ENCODE results near the gene ZNF281. TPM values are rescaled to one million over a fixed set of nuclear protein-coding genes. Genes with fewer than 3 reads are reported as not detected.

Gene ZNF281
- total RNA-seq (ENCODE audit: low replicate concordance) = 42.6 and 47.1 TPM in 2 replicates

- Histone ChIP-seq H3K4me1 (peaks cover 33% of the 10 kb centered on the region), H3K79me2 (ENCODE audit: low read depth) (peaks cover 59% of the 10 kb centered on the region), H3K9me3 (ENCODE audit: low read depth) (no peaks in the 10 kb centered on the region), H3F3A (ENCODE audit: low read depth) (peaks cover 23% of the 10 kb centered on the region), H3K9ac (peak within 1 kb of the TSS; percentile 77), H4K20me1 (ENCODE audit: low read depth) (peaks cover 43% of the 10 kb centered on the region), H3K4me3 (peak within 1 kb of the TSS; percentile 86), H2AFZ (replicated peaks) (peak within 1 kb of the TSS; percentile 98), H3K4me2 (peak within 1 kb of the TSS; percentile 85), H3K27ac (no peak within 1 kb of the TSS), H3K27me3 (no peaks in the 10 kb centered on the region), H3K36me3 (peaks cover 15% of the 10 kb centered on the region)
- Mint-ChIP-seq H3K27me3 (ENCODE audit: insufficient read depth, low read depth) (peaks cover 5% of the 10 kb centered on the region), H3K4me3 (peak within 1 kb of the TSS; percentile 99), H3K27ac (peak within 1 kb of the TSS; percentile 78), H3K9me3 (peaks cover 22% of the 10 kb centered on the region), H3K36me3 (peaks cover 42% of the 10 kb centered on the region), H3K4me1 (peaks cover 41% of the 10 kb centered on the region)
- TF ChIP-seq EZH2phosphoT487 (IDR thresholded peaks at IDR 0.05) (no peak), CTCF (IDR thresholded peaks at IDR 0.05) (no peak), EZH2 (IDR thresholded peaks at IDR 0.05) (no peak)
- peak; percentile 99 for DNase-seq (ENCODE audit: low spot score)
These were observed at the start of gene ZNF281 for GRCh38 chr1:200409761-200410565. Gene ZNF281 (minus strand): TSS chr1:200410036. CDS start chr1:200409705, 331 bp downstream.

- Histone ChIP-seq H4K20me1 (ENCODE audit: low read depth) (no peaks in the 10 kb centered on the region), H3K27me3 (no peaks in the 10 kb centered on the region), H3K9ac (no peak overlapping the region), H3K36me3 (no peaks in the 10 kb centered on the region), H3K27ac (no peak overlapping the region), H3F3A (ENCODE audit: low read depth) (no peaks in the 10 kb centered on the region), H3K79me2 (ENCODE audit: low read depth) (no peaks in the 10 kb centered on the region), H2AFZ (replicated peaks) (no peak overlapping the region), H3K4me1 (no peaks in the 10 kb centered on the region), H3K4me3 (no peak overlapping the region), H3K4me2 (no peak overlapping the region), H3K9me3 (ENCODE audit: low read depth) (no peaks in the 10 kb centered on the region)
- Mint-ChIP-seq H3K27ac (no peak overlapping the region), H3K27me3 (ENCODE audit: insufficient read depth, low read depth) (no peaks in the 10 kb centered on the region), H3K36me3 (no peaks in the 10 kb centered on the region), H3K4me1 (no peaks in the 10 kb centered on the region), H3K4me3 (no peak overlapping the region), H3K9me3 (peaks cover 2% of the 10 kb centered on the region)
- TF ChIP-seq CTCF (IDR thresholded peaks at IDR 0.05) (no peak), EZH2phosphoT487 (IDR thresholded peaks at IDR 0.05) (no peak), EZH2 (IDR thresholded peaks at IDR 0.05) (no peak)
- DNase-seq (ENCODE audit: low spot score) = no peak
These were observed 48.9 kb upstream of the ZNF281 start for GRCh38 chr1:200458780-200459179.

- H3K4me1 ChIP-seq = peaks cover 9% of the 10 kb centered on the region
- H3F3A ChIP-seq (ENCODE audit: low read depth) = peaks cover 4% of the 10 kb centered on the region
- H3K9me3 ChIP-seq (ENCODE audit: low read depth) = no peaks in the 10 kb centered on the region
- Mint-ChIP-seq H3K4me1 (peaks cover 6% of the 10 kb centered on the region), H3K27ac (no peak overlapping the region), H3K9me3 (peaks cover 2% of the 10 kb centered on the region), H3K36me3 (no peaks in the 10 kb centered on the region), H3K27me3 (ENCODE audit: insufficient read depth, low read depth) (no peaks in the 10 kb centered on the region), H3K4me3 (no peak overlapping the region)
- no peak for DNase-seq (ENCODE audit: low spot score)
- no peak overlapping the region for H3K27ac ChIP-seq
- TF ChIP-seq EZH2phosphoT487 (IDR thresholded peaks at IDR 0.05) (no peak), EZH2 (IDR thresholded peaks at IDR 0.05) (no peak), CTCF (IDR thresholded peaks at IDR 0.05) (no peak)
- no peaks in the 10 kb centered on the region for H3K36me3 ChIP-seq
- H3K27me3 ChIP-seq = no peaks in the 10 kb centered on the region
- H3K9ac ChIP-seq = no peak overlapping the region
- no peak overlapping the region for H3K4me2 ChIP-seq
- no peaks in the 10 kb centered on the region for H4K20me1 ChIP-seq (ENCODE audit: low read depth)
- H3K4me3 ChIP-seq = no peak overlapping the region
- no peaks in the 10 kb centered on the region for H3K79me2 ChIP-seq (ENCODE audit: low read depth)
- no peak overlapping the region for H2AFZ ChIP-seq (replicated peaks)
These were observed 48.0 kb upstream of the ZNF281 start for GRCh38 chr1:200457810-200458209.
